ENCODE results near the gene MOB1A.

Gene MOB1A

GRCh38 chr2:74110537-74110936 lies 68.1 kb downstream of the MOB1A start:
- Histone ChIP-seq H3K4me1 (ENCODE audit: control insufficient read depth in 5 of 5, insufficient read depth in 5 of 5, low read length in 5 of 5) (no peaks in the 10 kb centered on the region), H3K4me3 (ENCODE audit: low read depth in 1 of 5, low read length in 5 of 5) (no peak overlapping the region), H3K9ac (ENCODE audit: low read length in 5 of 5) (no peak overlapping the region), H3K9me3 (ENCODE audit: control insufficient read depth in 5 of 5, low read length in 5 of 5) (no peaks in the 10 kb centered on the region), H3K27ac (ENCODE audit: low read depth, low read length) (no peak overlapping the region), H3K27me3 (ENCODE audit: control insufficient read depth in 5 of 5, insufficient read depth in 4 of 5, low read length in 5 of 5) (peaks cover 0 to 6% (median 0%) of the 10 kb centered on the region in 5 donors), H3K36me3 (ENCODE audit: control insufficient read depth in 5 of 5, insufficient read depth in 5 of 5, low read length in 5 of 5) (no peaks in the 10 kb centered on the region)

- no peaks in the 10 kb centered on the region for H3K4me1 ChIP-seq (ENCODE audit: control insufficient read depth in 5 of 5, insufficient read depth in 5 of 5, low read length in 5 of 5)
- H3K36me3 ChIP-seq (ENCODE audit: control insufficient read depth in 5 of 5, insufficient read depth in 5 of 5, low read length in 5 of 5), result peaks cover 0 to 3% (median 0%) of the 10 kb centered on the region in 5 donors
- H3K4me3 ChIP-seq (ENCODE audit: low read depth in 1 of 5, low read length in 5 of 5), result no peak overlapping the region
- no peaks in the 10 kb centered on the region for H3K9me3 ChIP-seq (ENCODE audit: control insufficient read depth in 5 of 5, low read length in 5 of 5)
- H3K9ac ChIP-seq (ENCODE audit: low read length in 5 of 5), result no peak overlapping the region
- H3K27ac ChIP-seq (ENCODE audit: low read depth, low read length), result no peak overlapping the region
- peaks cover 0 to 6% (median 0%) of the 10 kb centered on the region in 5 donors for H3K27me3 ChIP-seq (ENCODE audit: control insufficient read depth in 5 of 5, insufficient read depth in 4 of 5, low read length in 5 of 5)
Measured at GRCh38 chr2:74109551-74109950, 69.1 kb downstream of the MOB1A start.

- H3K9ac ChIP-seq (ENCODE audit: low read length in 5 of 5), result no peak overlapping the region
- H3K4me3 ChIP-seq (ENCODE audit: low read depth in 1 of 5, low read length in 5 of 5), result no peak overlapping the region
- no peaks in the 10 kb centered on the region for H3K4me1 ChIP-seq (ENCODE audit: control insufficient read depth in 5 of 5, insufficient read depth in 5 of 5, low read length in 5 of 5)
- no peak overlapping the region for H3K27ac ChIP-seq (ENCODE audit: low read depth, low read length)
- H3K36me3 ChIP-seq (ENCODE audit: control insufficient read depth in 5 of 5, insufficient read depth in 5 of 5, low read length in 5 of 5), result peaks cover 0 to 14% (median under 1%) of the 10 kb centered on the region in 5 donors
- H3K9me3 ChIP-seq (ENCODE audit: control insufficient read depth in 5 of 5, low read length in 5 of 5), result no peaks in the 10 kb centered on the region
- H3K27me3 ChIP-seq (ENCODE audit: control insufficient read depth in 5 of 5, insufficient read depth in 4 of 5, low read length in 5 of 5), result peaks cover 0 to 6% (median 0%) of the 10 kb centered on the region in 5 donors
Measured at GRCh38 chr2:74107071-74107470, 71.6 kb downstream of the MOB1A start.

GRCh38 chr2:74105413-74105812 lies 73.3 kb downstream of the MOB1A start:
- peaks cover 0 to 31% (median 16%) of the 10 kb centered on the region in 5 donors for H3K36me3 ChIP-seq (ENCODE audit: control insufficient read depth in 5 of 5, insufficient read depth in 5 of 5, low read length in 5 of 5)
- H3K9me3 ChIP-seq (ENCODE audit: control insufficient read depth in 5 of 5, low read length in 5 of 5), result no peaks in the 10 kb centered on the region
- H3K27me3 ChIP-seq (ENCODE audit: control insufficient read depth in 5 of 5, insufficient read depth in 4 of 5, low read length in 5 of 5), result peaks cover 0 to 3% (median 0%) of the 10 kb centered on the region in 5 donors
- H3K27ac ChIP-seq (ENCODE audit: low read depth, low read length), result no peak overlapping the region
- no peak overlapping the region for H3K4me3 ChIP-seq (ENCODE audit: low read depth in 1 of 5, low read length in 5 of 5)
- no peaks in the 10 kb centered on the region for H3K4me1 ChIP-seq (ENCODE audit: control insufficient read depth in 5 of 5, insufficient read depth in 5 of 5, low read length in 5 of 5)
- no peak overlapping the region for H3K9ac ChIP-seq (ENCODE audit: low read length in 5 of 5)

GRCh38 chr2:74104839-74105238 lies 73.8 kb downstream of the MOB1A start:
- Histone ChIP-seq H3K9ac (ENCODE audit: low read length in 5 of 5) (no peak overlapping the region), H3K4me1 (ENCODE audit: control insufficient read depth in 5 of 5, insufficient read depth in 5 of 5, low read length in 5 of 5) (no peaks in the 10 kb centered on the region), H3K27me3 (ENCODE audit: control insufficient read depth in 5 of 5, insufficient read depth in 4 of 5, low read length in 5 of 5) (peaks cover 0 to 3% (median 0%) of the 10 kb centered on the region in 5 donors), H3K36me3 (ENCODE audit: control insufficient read depth in 5 of 5, insufficient read depth in 5 of 5, low read length in 5 of 5) (peaks cover 0 to 37% (median 21%) of the 10 kb centered on the region in 5 donors), H3K9me3 (ENCODE audit: control insufficient read depth in 5 of 5, low read length in 5 of 5) (no peaks in the 10 kb centered on the region), H3K4me3 (ENCODE audit: low read depth in 1 of 5, low read length in 5 of 5) (no peak overlapping the region), H3K27ac (ENCODE audit: low read depth, low read length) (no peak overlapping the region)

GRCh38 chr2:74103763-74104162 lies 74.9 kb downstream of the MOB1A start:
- H3K36me3 ChIP-seq (ENCODE audit: control insufficient read depth in 5 of 5, insufficient read depth in 5 of 5, low read length in 5 of 5), result peaks cover 0 to 47% (median 32%) of the 10 kb centered on the region in 5 donors
- H3K27ac ChIP-seq (ENCODE audit: low read depth, low read length), result no peak overlapping the region
- H3K4me1 ChIP-seq (ENCODE audit: control insufficient read depth in 5 of 5, insufficient read depth in 5 of 5, low read length in 5 of 5), result no peaks in the 10 kb centered on the region
- no peak overlapping the region for H3K9ac ChIP-seq (ENCODE audit: low read length in 5 of 5)
- H3K4me3 ChIP-seq (ENCODE audit: low read depth in 1 of 5, low read length in 5 of 5), result no peak overlapping the region
- peaks cover 0 to 3% (median 0%) of the 10 kb centered on the region in 5 donors for H3K27me3 ChIP-seq (ENCODE audit: control insufficient read depth in 5 of 5, insufficient read depth in 4 of 5, low read length in 5 of 5)
- H3K9me3 ChIP-seq (ENCODE audit: control insufficient read depth in 5 of 5, low read length in 5 of 5), result no peaks in the 10 kb centered on the region

Data from subcutaneous abdominal adipose tissue (tissue), 5 donors.